Right lobe of liver (tissue), 6 donors: Measurements from ENCODE around the gene SLFN5. TPM values are rescaled to one million over a fixed set of nuclear protein-coding genes. Genes with fewer than 3 reads are reported as not detected.

ENCODE experiments used
- ATAC-seq, 4 donors: fragments of 200-7000 bp; cut with Tn5 transposase; one replicate each; pipeline ENCODE4 v1.9.1; 2020; ENCODE audit warnings: mild to moderate bottlenecking in 4 of 4, moderate library complexity in 4 of 4
- DNase-seq, 3 donors: peaks; one replicate each; pipeline ENCODE4 v3.0.0-alpha.2; 2020
- H3K27ac ChIP-seq, 3 donors: fragments of 200-600 bp; one replicate each; pipeline ENCODE4 v1.8.0; 2022
- H3K27me3 ChIP-seq, 2 donors: fragments of 200-600 bp; one replicate each; pipeline ENCODE4 v1.8.0; 2022
- H3K36me3 ChIP-seq, 4 donors: fragments of 200-600 bp; sonication (generic) in 1 of 4; one replicate each; pipeline versions ENCODE4 v1.5.1 to v1.8.0; 2017 to 2022; ENCODE audit warnings: control low read depth in 1 of 4
- H3K4me1 ChIP-seq, 4 donors: fragments of 200-600 bp; sonication (generic) in 1 of 4; one replicate each; pipeline versions ENCODE4 v1.5.1 to v1.8.0; 2017 to 2022; ENCODE audit warnings: control low read depth in 1 of 4
- H3K4me3 ChIP-seq, 3 donors: fragments of 200-600 bp; one replicate each; pipeline ENCODE4 v1.8.0; 2022
- H3K9me3 ChIP-seq, 4 donors: fragments of 200-600 bp; sonication (generic) in 1 of 4; one replicate each; pipeline versions ENCODE4 v1.5.1 to v1.8.0; 2017 to 2022; ENCODE audit warnings: control low read depth in 1 of 4
- POLR2A ChIP-seq: fragments of 450-650 bp; IDR thresholded peaks from one replicate; pipeline ENCODE4 v1.6.1; 2017; ENCODE audit warnings: antibody characterized with exemption, mild to moderate bottlenecking
- WGBS: methylation state at CpG from one replicate; pipeline ENCODE4 v1.1.6; 2018; ENCODE audit warnings: low coverage, low lambda C conversion rate; ENCODE audit not compliant: insufficient coverage; ENCODE audit errors: missing lambda C conversion rate; 5-methylcytosine and 5-hydroxymethylcytosine counted together
- intact Hi-C, 2 donors: fragments of 100-400 bp; cut with DNase I; formaldehyde crosslinking; loops; one replicate each; pipeline versions ENCODE4 v1.11.2 to v1.14.1; 2022
- total RNA-seq, 6 experiments: library from RNA; depleted of rRNA in 2 of 6; stranded (reverse); fragments of >200 nt in 2 of 6; fragmentation: NEBNext Ultra II Directional in 3 of 6; extraction: Animal tissue kit (Norgen Biotek cat#: 25700) in 3 of 6; gene quantifications; one replicate each; pipeline versions ENCODE4 v1.1.0 to v1.2.4, GENCODE V29; 2016 to 2023
- TF ChIP-seq, protein P1 (sequence below), 4 donors: fragments of 200-600 bp in 3 of 4; fragments of 450-650 bp in 1 of 4; IDR thresholded peaks; one replicate each; pipeline versions ENCODE4 v1.5.1 to v1.8.0; 2016 to 2022; ENCODE audit warnings: antibody characterized with exemption in 4 of 4, mild to moderate bottlenecking in 2 of 4
- donor health status: DM: no; HTN: yes; CAD: no.
- donor health status: DM: no; HTN: no; CAD: no.
- donor health status: DM: no; HTN: no; CAD: no.
- donor health status: DM: no; HTN: yes; CAD: no.
- donor health status: DM: no; HTN: yes; CAD: no.

The SLFN5 gene
- total RNA-seq, 6 experiments from 2014 or later, result 4.9 to 7.9 (median 5.5) TPM

- no peak overlapping the region for H3K27ac ChIP-seq
- H3K4me1 ChIP-seq, result peaks cover 0 to 9% (median 0%) of the 10 kb centered on the region in 4 donors
- no peak overlapping the region for H3K4me3 ChIP-seq
- no peaks in the 10 kb centered on the region for H3K9me3 ChIP-seq
- H3K27me3 ChIP-seq, result no peaks in the 10 kb centered on the region
- 59% methylated on average over 2 of the region's 2 CpGs for WGBS
- no peak for TF ChIP-seq POLR2A
- TF ChIP-seq, protein P1, sequence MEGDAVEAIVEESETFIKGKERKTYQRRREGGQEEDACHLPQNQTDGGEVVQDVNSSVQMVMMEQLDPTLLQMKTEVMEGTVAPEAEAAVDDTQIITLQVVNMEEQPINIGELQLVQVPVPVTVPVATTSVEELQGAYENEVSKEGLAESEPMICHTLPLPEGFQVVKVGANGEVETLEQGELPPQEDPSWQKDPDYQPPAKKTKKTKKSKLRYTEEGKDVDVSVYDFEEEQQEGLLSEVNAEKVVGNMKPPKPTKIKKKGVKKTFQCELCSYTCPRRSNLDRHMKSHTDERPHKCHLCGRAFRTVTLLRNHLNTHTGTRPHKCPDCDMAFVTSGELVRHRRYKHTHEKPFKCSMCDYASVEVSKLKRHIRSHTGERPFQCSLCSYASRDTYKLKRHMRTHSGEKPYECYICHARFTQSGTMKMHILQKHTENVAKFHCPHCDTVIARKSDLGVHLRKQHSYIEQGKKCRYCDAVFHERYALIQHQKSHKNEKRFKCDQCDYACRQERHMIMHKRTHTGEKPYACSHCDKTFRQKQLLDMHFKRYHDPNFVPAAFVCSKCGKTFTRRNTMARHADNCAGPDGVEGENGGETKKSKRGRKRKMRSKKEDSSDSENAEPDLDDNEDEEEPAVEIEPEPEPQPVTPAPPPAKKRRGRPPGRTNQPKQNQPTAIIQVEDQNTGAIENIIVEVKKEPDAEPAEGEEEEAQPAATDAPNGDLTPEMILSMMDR (IDR thresholded peaks at IDR 0.05), result no peak
- intact Hi-C loops, result no loop called here
- no peak for DNase-seq
- H3K36me3 ChIP-seq, result no peaks in the 10 kb centered on the region
- no peak for ATAC-seq
These were observed 4.1 kb upstream of the SLFN5 start for GRCh38 chr17:35238821-35239220.

DNA sequence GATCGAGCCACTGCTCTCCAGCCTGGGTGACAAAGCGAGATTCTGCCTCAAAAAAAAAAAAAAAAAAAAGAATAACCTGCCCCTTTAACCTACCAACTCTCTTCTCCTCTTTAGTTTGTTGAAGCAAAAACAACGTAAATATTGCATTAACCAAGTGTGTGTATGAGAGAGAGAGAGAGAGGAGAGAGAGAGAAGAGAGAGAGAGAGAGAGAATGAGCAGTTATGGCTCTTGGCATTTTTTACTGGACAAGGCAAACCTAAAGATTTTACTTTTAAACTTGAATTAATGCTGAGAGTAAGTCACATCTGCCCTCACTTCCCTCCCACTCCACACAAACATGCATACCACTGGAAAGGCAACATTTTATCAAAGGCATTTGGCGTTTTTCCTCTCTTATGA, 3.0 kb upstream of the SLFN5 start:
- Histone ChIP-seq H3K4me1 (peaks cover 0 to 9% (median 0%) of the 10 kb centered on the region in 4 donors), H3K36me3 (no peaks in the 10 kb centered on the region), H3K27me3 (no peaks in the 10 kb centered on the region), H3K27ac (no peak overlapping the region), H3K9me3 (no peaks in the 10 kb centered on the region), H3K4me3 (no peak overlapping the region)
- ATAC-seq, result no peak
- no peak for TF ChIP-seq POLR2A
- TF ChIP-seq, protein P1 (IDR thresholded peaks at IDR 0.05), result no peak
- intact Hi-C loops, result no loop called here
- WGBS, result 50% methylated on average over 4 of the region's 4 CpGs
- no peak for DNase-seq

DNA sequence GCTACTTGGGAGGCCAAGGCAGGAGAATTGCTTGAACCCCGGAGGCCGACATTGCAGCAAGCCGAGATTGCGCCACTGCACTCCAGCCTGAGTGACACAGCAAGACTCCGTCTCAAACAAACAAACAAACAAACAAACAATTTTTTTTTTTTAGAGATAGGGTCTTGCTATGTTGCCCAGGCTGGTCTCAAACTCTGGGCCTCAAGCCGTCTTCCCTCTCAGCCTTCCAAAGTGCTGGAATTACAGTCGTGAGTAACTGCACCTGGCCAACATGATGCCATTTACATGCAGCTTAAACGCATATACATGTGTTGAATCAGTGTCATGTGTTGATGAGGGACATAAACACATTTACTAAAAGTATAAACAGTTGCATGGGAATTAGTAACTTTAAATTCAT, 2.0 kb upstream of the SLFN5 start:
- intact Hi-C loops, result no loop called here
- no peaks in the 10 kb centered on the region for H3K36me3 ChIP-seq
- DNase-seq (no peak), ATAC-seq (no peak)
- no peaks in the 10 kb centered on the region for H3K9me3 ChIP-seq
- 84% methylated on average over 6 of the region's 8 CpGs for WGBS
- H3K27ac ChIP-seq, result no peak overlapping the region
- TF ChIP-seq POLR2A, result no peak
- TF ChIP-seq, protein P1 (IDR thresholded peaks at IDR 0.05), result no peak
- H3K4me3 ChIP-seq, result no peak overlapping the region
- no peaks in the 10 kb centered on the region for H3K27me3 ChIP-seq
- H3K4me1 ChIP-seq, result peaks cover 0 to 9% (median 0%) of the 10 kb centered on the region in 4 donors

GRCh38 chr17:35241520-35241919, 1.4 kb upstream of the SLFN5 start:
- H3K36me3 ChIP-seq, result no peaks in the 10 kb centered on the region
- intact Hi-C loops, result no loop called here
- DNase-seq, result peak in 1 of 3 donors; percentile 47
- peak overlapping the region in 2 of 3 donors; percentile 86 to 92 for H3K27ac ChIP-seq
- H3K4me3 ChIP-seq, result peak overlapping the region in 2 of 3 donors; percentile 74 to 82
- TF ChIP-seq, protein P1 (IDR thresholded peaks at IDR 0.05), result no peak
- TF ChIP-seq POLR2A, result no peak
- 85% methylated on average over 19 of the region's 19 CpGs for WGBS
- H3K4me1 ChIP-seq, result peaks cover 0 to 9% (median 0%) of the 10 kb centered on the region in 4 donors
- no peak for ATAC-seq
- H3K9me3 ChIP-seq, result no peaks in the 10 kb centered on the region
- H3K27me3 ChIP-seq, result no peaks in the 10 kb centered on the region
